GM13976 (cell line): ENCODE results near the gene ATAD2B.

Experiments
- DNase-seq: peaks from one replicate; pipeline ENCODE4 v3.0.0; 2012; ENCODE audit warnings: low spot score
- in situ Hi-C: fragments of 300-500 bp; cut with MboI; formaldehyde crosslinking; loops from one replicate; pipeline ENCODE4 v1.12.0; 2022; ENCODE audit warnings: low sequenced_read_pairs, mixed read lengths, inconsistent platforms; ENCODE audit not compliant: unreplicated experiment
- TF ChIP-seq, protein P1 (sequence below): IDR thresholded peaks from 2 replicates; pipeline ENCODE4 v1.5.1; 2012; ENCODE audit warnings: borderline replicate concordance, mild to moderate bottlenecking; ENCODE audit not compliant: insufficient read depth; ENCODE audit errors: extremely low read depth, missing control alignments, control extremely low read depth

ATAD2B gene

DNA sequence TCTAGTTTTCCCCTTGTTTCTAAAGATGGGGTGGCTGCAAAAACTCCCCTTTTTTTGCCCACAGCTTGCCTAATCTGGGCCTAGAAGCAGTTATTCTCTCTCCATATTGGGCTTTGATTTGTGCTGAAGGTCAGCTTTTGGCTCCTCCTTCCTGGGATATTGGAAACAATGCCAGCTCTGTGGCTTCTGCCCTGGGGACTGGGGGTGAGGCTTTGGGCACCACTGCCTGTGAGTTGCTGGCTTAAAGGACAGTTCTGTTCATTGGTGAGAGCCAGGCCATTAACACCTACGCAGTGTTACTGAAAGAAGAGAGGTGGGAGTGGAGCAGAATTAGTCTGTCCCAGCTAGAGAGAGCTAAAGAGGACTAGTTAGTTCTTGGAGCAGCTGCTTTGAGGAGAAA lies 17.6 kb upstream of the ATAD2B start:
- TF ChIP-seq, protein P1, sequence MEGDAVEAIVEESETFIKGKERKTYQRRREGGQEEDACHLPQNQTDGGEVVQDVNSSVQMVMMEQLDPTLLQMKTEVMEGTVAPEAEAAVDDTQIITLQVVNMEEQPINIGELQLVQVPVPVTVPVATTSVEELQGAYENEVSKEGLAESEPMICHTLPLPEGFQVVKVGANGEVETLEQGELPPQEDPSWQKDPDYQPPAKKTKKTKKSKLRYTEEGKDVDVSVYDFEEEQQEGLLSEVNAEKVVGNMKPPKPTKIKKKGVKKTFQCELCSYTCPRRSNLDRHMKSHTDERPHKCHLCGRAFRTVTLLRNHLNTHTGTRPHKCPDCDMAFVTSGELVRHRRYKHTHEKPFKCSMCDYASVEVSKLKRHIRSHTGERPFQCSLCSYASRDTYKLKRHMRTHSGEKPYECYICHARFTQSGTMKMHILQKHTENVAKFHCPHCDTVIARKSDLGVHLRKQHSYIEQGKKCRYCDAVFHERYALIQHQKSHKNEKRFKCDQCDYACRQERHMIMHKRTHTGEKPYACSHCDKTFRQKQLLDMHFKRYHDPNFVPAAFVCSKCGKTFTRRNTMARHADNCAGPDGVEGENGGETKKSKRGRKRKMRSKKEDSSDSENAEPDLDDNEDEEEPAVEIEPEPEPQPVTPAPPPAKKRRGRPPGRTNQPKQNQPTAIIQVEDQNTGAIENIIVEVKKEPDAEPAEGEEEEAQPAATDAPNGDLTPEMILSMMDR = no peak
- DNase-seq = no peak
- in situ Hi-C loops = no loop called here

DNA sequence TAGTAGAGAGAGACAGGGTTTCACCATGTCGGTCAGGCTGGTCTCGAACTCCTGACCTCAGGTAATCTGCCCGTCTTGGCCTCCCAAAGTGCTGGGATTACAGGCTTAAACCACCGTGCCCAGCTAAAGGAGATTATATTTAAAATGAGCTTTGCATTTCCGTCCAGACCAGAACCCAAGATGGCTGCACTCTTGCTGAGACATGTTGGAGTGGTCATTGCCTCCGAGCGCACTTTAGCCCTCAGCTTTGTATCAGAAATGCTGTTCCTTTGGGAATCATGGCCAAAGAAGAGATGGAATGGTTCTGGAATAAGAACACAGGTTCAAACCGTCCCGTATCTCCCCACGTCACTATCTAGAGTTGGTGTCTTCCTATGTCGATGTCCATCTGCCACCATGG lies 16.7 kb upstream of the ATAD2B start:
- TF ChIP-seq, protein P1 = no peak
- no peak for DNase-seq
- in situ Hi-C loops = no loop called here

DNA sequence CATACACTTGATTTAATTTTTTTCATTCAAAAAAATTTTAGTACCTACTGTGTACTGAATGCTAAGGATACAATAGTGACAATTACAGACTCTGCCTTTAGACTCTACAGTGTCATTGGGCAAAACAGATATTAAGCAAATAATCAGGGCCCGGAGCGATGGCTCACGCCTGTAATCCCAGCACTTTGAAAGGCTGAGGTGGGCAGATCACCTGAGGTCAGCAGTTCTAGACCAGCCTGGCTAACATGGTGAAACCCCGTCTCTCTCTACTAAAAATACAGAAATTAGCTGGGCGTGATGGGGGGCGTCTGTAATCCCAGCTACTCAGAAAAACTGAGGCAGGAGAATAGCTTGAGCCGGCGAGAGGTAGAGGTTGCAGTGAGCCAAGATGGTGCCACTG lies 14.7 kb upstream of the ATAD2B start:
- TF ChIP-seq, protein P1 = no peak
- in situ Hi-C loops = no loop called here
- no peak for DNase-seq

DNA sequence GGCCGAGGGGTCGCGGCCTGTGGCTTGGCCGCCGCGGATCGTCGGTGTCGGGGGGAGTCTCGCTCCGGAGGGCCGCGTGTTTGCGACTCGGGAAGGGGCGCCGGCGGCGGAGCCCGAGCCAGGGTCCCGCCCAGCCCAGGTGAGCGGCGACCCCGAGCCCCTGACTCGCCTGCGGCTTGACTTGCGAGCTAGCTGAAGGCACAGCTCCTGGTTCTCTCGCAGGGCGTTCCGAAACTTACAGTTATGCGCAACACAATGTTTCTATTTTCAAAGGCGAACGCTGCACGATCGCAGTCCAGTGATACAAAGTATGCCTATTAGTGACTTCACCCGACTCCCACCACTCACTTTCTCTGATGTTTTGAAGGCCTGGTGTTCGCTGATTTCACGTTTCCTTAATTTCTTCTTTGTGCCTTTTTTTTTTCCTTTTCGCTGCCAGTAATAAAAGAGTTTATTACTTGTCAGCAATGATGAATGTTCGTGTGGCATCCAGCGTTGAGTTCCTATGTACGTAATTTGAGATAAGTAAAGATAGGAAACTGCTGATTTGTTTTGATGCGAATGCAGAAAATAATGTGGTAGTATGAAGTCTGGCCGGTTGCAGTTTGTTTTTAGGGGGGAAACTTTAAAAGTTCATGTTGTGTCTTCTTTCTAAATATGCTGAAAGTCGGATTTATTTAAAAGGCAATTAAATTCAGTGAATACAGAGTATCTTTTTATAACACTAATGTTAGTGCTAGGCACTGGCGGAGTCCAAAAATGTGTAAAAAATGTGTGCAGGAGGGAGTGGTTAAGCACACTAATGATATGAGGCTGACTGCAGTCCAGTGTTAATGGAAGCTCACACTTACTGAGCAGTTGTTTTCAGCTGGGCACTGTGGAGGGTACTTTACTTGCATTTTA lies 14.0 kb upstream of the ATAD2B start:
- in situ Hi-C loops = no loop called here
- TF ChIP-seq, protein P1 = no peak
- DNase-seq = peak; percentile 69

DNA sequence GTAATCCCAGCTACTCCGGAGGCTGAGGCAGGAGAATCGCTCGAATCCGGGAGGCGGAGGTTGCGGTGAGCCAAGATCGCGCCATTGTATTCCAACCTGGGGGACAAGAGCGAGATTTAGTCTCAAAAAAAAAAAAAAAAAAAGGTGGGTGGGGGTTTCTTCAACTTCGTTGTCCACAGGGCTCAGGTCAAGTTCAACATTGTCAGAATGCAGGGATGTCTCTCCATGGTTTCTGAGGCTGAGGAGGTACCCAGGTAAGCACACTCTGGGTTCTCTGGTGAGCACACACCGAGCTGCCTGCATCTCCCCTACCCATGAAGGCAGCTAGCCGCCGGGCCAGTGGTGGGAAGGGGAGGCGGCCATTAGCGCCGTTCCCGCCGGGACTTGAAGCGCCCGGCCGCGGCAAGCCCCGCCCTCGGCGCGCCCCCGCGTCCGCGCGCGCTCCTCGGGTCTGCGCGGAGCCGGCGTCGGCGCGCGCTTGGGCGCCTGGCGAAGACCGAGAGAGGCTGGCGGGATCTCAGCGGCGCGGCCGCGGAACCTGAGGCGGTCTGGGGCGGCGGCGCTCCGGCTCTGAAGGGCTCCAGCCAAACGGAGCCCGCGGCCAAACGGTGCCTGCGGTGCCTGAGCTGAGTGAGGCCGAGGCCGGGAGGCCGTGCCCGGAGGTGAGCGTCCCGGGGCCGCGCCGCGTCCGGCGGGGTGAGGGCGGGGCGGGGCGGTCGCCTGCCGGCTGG lies 13.2 kb upstream of the ATAD2B start, which contains the start of gene UBXN2A:
Gene UBXN2A (plus strand): TSS at position 477 of the 731 bp plus-strand sequence. CDS start 17,852 bp downstream, outside the sequence.
- TF ChIP-seq, protein P1 = no peak
- in situ Hi-C loops = no loop called here
- peak; percentile 90 for DNase-seq

DNA sequence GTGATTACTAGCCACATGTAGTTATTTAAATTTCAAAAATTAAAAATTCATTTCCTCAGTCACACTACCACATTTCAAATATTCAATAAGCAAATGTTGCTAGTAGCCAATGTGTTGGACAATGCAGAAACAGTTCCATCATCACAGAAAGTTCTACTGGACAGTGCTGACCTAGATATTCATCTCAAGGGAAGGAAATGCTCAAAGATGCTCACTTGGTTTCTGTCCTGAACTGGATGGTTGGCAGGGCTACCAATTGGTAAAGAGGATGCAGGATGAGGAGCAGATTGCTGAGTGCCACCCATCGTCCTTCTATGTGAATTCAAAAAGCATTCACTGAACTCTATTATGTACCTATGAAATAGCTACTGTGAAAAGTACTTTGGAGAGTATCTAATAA lies 7.3 kb upstream of the ATAD2B start:
- TF ChIP-seq, protein P1 = no peak
- in situ Hi-C loops = no loop called here
- DNase-seq = no peak
